CD4-positive, alpha-beta T cell treated with Interleukin-6 for 4 hours (primary cell): ENCODE results near the gene MOV10L1.
A peak's percentile ranks its signal among the peaks of the same experiment; 100 is the strongest.
"Not testable (repeated sequence)": the region's sequence is repeated elsewhere in the genome, so short reads cannot be mapped to it uniquely, and the experiment has no call there.

Experiments used
- DNase-seq: peaks from one replicate; pipeline ENCODE4 v3.0.0-alpha.2; 2020; ENCODE audit warnings: mixed read lengths

Gene MOV10L1

GRCh38 chr22:50139843-50140415 lies 50.1 kb downstream of the MOV10L1 start:
- DNase-seq: no peak

GRCh38 chr22:50140615-50141014 lies 50.8 kb downstream of the MOV10L1 start:
- DNase-seq: no peak

GRCh38 chr22:50141462-50141861 lies 51.7 kb downstream of the MOV10L1 start:
- DNase-seq: no peak

GRCh38 chr22:50141891-50142363 lies 52.1 kb downstream of the MOV10L1 start:
- DNase-seq: no peak

GRCh38 chr22:50143096-50143495 lies 53.3 kb downstream of the MOV10L1 start:
- DNase-seq: no peak

- DNase-seq: no peak
Observed at GRCh38 chr22:50144005-50144614, 54.3 kb downstream of the MOV10L1 start.

GRCh38 chr22:50145721-50146438 lies 56.1 kb downstream of the MOV10L1 start:
- DNase-seq: no peak

- no peak for DNase-seq
Observed at GRCh38 chr22:50146439-50147238, 56.8 kb downstream of the MOV10L1 start.

GRCh38 chr22:50147258-50148165 lies 57.7 kb downstream of the MOV10L1 start:
- not testable (repeated sequence) for DNase-seq

GRCh38 chr22:50148166-50148500 lies 58.3 kb downstream of the MOV10L1 start:
- no peak for DNase-seq

- DNase-seq: peak; percentile 82
Observed at GRCh38 chr22:50148991-50149721, 59.4 kb downstream of the MOV10L1 start.

GRCh38 chr22:50150161-50151129 lies 60.6 kb downstream of the MOV10L1 start:
- DNase-seq: no peak

GRCh38 chr22:50151571-50152537 lies 62.0 kb downstream of the MOV10L1 start:
- DNase-seq: no peak

GRCh38 chr22:50153056-50153755 lies 63.4 kb downstream of the MOV10L1 start:
- no peak for DNase-seq

GRCh38 chr22:50153756-50154140 lies 63.9 kb downstream of the MOV10L1 start:
- no peak for DNase-seq

- DNase-seq: no peak
Observed at GRCh38 chr22:50157709-50158375, 68.0 kb downstream of the MOV10L1 start.

- no peak for DNase-seq
Observed at GRCh38 chr22:50160947-50161346, 71.1 kb downstream of the MOV10L1 start.
